Raji (cell line): ENCODE data around the gene CSRP2.

Experiments
- POLR2A ChIP-seq: IDR thresholded peaks from 2 replicates; pipeline ENCODE4 v1.6.1; 2011; ENCODE audit warnings: low read depth, low read length, control low read depth; ENCODE audit not compliant: insufficient read depth

The CSRP2 gene

GRCh38 chr12:76876696-76877229, 2.1 kb downstream of the CSRP2 start:
- TF ChIP-seq POLR2A: no peak

GRCh38 chr12:76874491-76875190, 4.2 kb downstream of the CSRP2 start:
- TF ChIP-seq POLR2A: no peak

GRCh38 chr12:76874027-76874426, 4.8 kb downstream of the CSRP2 start:
- no peak for TF ChIP-seq POLR2A

- TF ChIP-seq POLR2A: no peak
Measured at GRCh38 chr12:76872415-76872814, 6.4 kb downstream of the CSRP2 start.

GRCh38 chr12:76871742-76872141, 7.1 kb downstream of the CSRP2 start:
- no peak for TF ChIP-seq POLR2A

GRCh38 chr12:76871082-76871481, 7.7 kb downstream of the CSRP2 start:
- no peak for TF ChIP-seq POLR2A

GRCh38 chr12:76866726-76867125, 12.1 kb downstream of the CSRP2 start:
- TF ChIP-seq POLR2A: no peak

- TF ChIP-seq POLR2A: no peak
Measured at GRCh38 chr12:76866151-76866567, 12.7 kb downstream of the CSRP2 start.

- no peak for TF ChIP-seq POLR2A
Measured at GRCh38 chr12:76864791-76865400, 13.9 kb downstream of the CSRP2 start.

GRCh38 chr12:76863837-76864236, 15.0 kb downstream of the CSRP2 start:
- no peak for TF ChIP-seq POLR2A

GRCh38 chr12:76863005-76863670, 15.7 kb downstream of the CSRP2 start:
- no peak for TF ChIP-seq POLR2A

GRCh38 chr12:76860256-76860655, 18.6 kb downstream of the CSRP2 start:
- no peak for TF ChIP-seq POLR2A

- no peak for TF ChIP-seq POLR2A
Measured at GRCh38 chr12:76859611-76860010, 19.2 kb downstream of the CSRP2 start.

- TF ChIP-seq POLR2A: no peak
Measured at GRCh38 chr12:76856018-76856644, 22.7 kb downstream of the CSRP2 start.

- no peak for TF ChIP-seq POLR2A
Measured at GRCh38 chr12:76855271-76855670, 23.5 kb downstream of the CSRP2 start.
